GM23248 (cell line): ENCODE data around the gene KIAA1210.

Experiments
- EZH2 ChIP-seq: fragments of 200-600 bp; sonication (generic); IDR thresholded peaks from 2 replicates; pipeline ENCODE4 v1.6.1; 2018; ENCODE audit warnings: antibody characterized with exemption, mild to moderate bottlenecking; ENCODE audit not compliant: insufficient read depth, poor library complexity, severe bottlenecking
- EZH2phosphoT487 ChIP-seq: fragments of 200-600 bp; sonication (generic); IDR thresholded peaks from 2 replicates; pipeline ENCODE4 v1.6.1; 2018; ENCODE audit warnings: antibody characterized with exemption, moderate library complexity, mild to moderate bottlenecking, low read depth; ENCODE audit not compliant: insufficient read depth

GRCh38 chrX:119101168-119101567 is 26.4 kb downstream of the KIAA1210 start:
- TF ChIP-seq EZH2: no peak
- TF ChIP-seq EZH2phosphoT487: no peak
